K562 (cell line): ENCODE results near the gene ACOT7. TPM values are rescaled to one million over a fixed set of nuclear protein-coding genes. Genes with fewer than 3 reads are reported as not detected.
A peak's percentile ranks its signal among the peaks of the same experiment; 100 is the strongest.

Source experiments
- ARID3B ChIP-seq: fragments of 250-450 bp; sonication (Bioruptor Pico); IDR thresholded peaks from 2 replicates; pipeline ENCODE4 v1.4.0; 2020; ENCODE audit warnings: borderline replicate concordance
- CTBP1 ChIP-seq: fragments of 450-650 bp; IDR thresholded peaks from 2 replicates; pipeline ENCODE4 v1.6.1; 2016; ENCODE audit warnings: borderline replicate concordance
- CTCF ChIP-seq, 3 experiments: IDR thresholded peaks in 2 of 3; conservative IDR thresholded peaks in 1 of 3; 2 replicates each; pipeline ENCODE4 v1.5.1; 2011 to 2012; ENCODE audit warnings: low read length in 3 of 3, mild to moderate bottlenecking in 3 of 3, control low read depth in 2 of 3, improper control_type of control experiment in 1 of 3, inconsistent platforms in 1 of 3, low read depth in 1 of 3, mixed read lengths in 1 of 3, moderate library complexity in 1 of 3; ENCODE audit not compliant: insufficient read depth in 2 of 3
- DEAF1 ChIP-seq: fragments of 450-650 bp; formaldehyde crosslinking; IDR thresholded peaks from 2 replicates; pipeline ENCODE4 v1.4.0; 2020; ENCODE audit warnings: mild to moderate bottlenecking, moderate library complexity
- ETV5 ChIP-seq: sonication (generic); formaldehyde crosslinking; IDR thresholded peaks from 2 replicates; pipeline ENCODE4 v1.4.0; 2020; ENCODE audit warnings: low read depth, mild to moderate bottlenecking, missing genetic modification reagents
- GTF2F1 ChIP-seq: IDR thresholded peaks from 2 replicates; pipeline ENCODE4 v1.6.1; 2011; ENCODE audit warnings: low read depth, low read length, improper control_type of control experiment
- HNRNPL ChIP-seq: fragments of 200-400 bp; formaldehyde crosslinking; IDR thresholded peaks from 2 replicates; pipeline ENCODE4 v1.6.1; 2017; ENCODE audit warnings: low read depth, mild to moderate bottlenecking, low read length
- JUNB ChIP-seq: fragments of 450-650 bp; formaldehyde crosslinking; conservative IDR thresholded peaks from 2 replicates; pipeline ENCODE4 v1.4.0; 2020; ENCODE audit warnings: mild to moderate bottlenecking
- NRF1 ChIP-seq, 2 experiments: fragments of 450-650 bp; IDR thresholded peaks in 1 of 2; conservative IDR thresholded peaks in 1 of 2; 2 replicates each; pipeline ENCODE4 v1.6.1; 2014; ENCODE audit warnings: mild to moderate bottlenecking in 2 of 2
- POU5F1 ChIP-seq: fragments of 150-350 bp; IDR thresholded peaks from 2 replicates; pipeline ENCODE4 v1.6.1; 2014; ENCODE audit warnings: borderline replicate concordance, low read length, low read depth, mild to moderate bottlenecking; ENCODE audit not compliant: partially characterized antibody
- RB1 ChIP-seq: fragments of 450-650 bp; IDR thresholded peaks from 2 replicates; pipeline ENCODE4 v1.6.1; 2017; ENCODE audit warnings: low read depth, mild to moderate bottlenecking
- SRF ChIP-seq, 2 experiments: fragments of 250-450, 450-650 bp in 1 of 2; sonication (Bioruptor Pico) in 1 of 2; sonication (generic) in 1 of 2; formaldehyde crosslinking; IDR thresholded peaks; 2 replicates each; pipeline versions ENCODE4 v1.5.0 to v1.5.1; 2020 to 2022; ENCODE audit warnings: mild to moderate bottlenecking in 1 of 2, missing genetic modification reagents in 1 of 2
- YY1 ChIP-seq, 3 experiments: IDR thresholded peaks; 2 replicates each; pipeline ENCODE4 v1.6.1; 2011; ENCODE audit warnings: low read length in 2 of 3, mild to moderate bottlenecking in 2 of 3, moderate library complexity in 2 of 3, borderline replicate concordance in 1 of 3, control low read depth in 1 of 3, low read depth in 1 of 3; ENCODE audit not compliant: insufficient read depth in 3 of 3, insufficient replicate concordance in 2 of 3, control insufficient read depth in 1 of 3, insufficient read length in 1 of 3; ENCODE audit errors: extremely low read depth in 1 of 3
- ZBTB7A ChIP-seq: IDR thresholded peaks from 2 replicates; pipeline ENCODE4 v1.6.1; 2011; ENCODE audit warnings: low read depth, mild to moderate bottlenecking, low read length, moderate library complexity, borderline replicate concordance; ENCODE audit not compliant: control insufficient read depth
- ZC3H4 ChIP-seq: sonication (generic); formaldehyde crosslinking; IDR thresholded peaks from 2 replicates; pipeline ENCODE4 v1.9.0; 2021; ENCODE audit warnings: missing genetic modification reagents, borderline replicate concordance
- polyA plus RNA-seq, 8 experiments: library from polyadenylated mRNA; depleted of rRNA in 4 of 8; stranded (reverse) in 5 of 8; unstranded in 3 of 8; fragments of >200 nt; fragmentation: Nextera tagmentation in 2 of 8; fragmentation: Illumina TruSeq in 1 of 8; extraction: Ambion mirVana in 2 of 8; extraction: Trizol in 1 of 8; gene quantifications; 2 replicates each; pipeline versions ENCODE4 v1.2.1 to v1.2.3, GENCODE V29; 2011 to 2014; ENCODE audit warnings: inconsistent platforms in 1 of 8, missing spikeins in 1 of 8
- total RNA-seq, 7 experiments: library from RNA; depleted of rRNA in 6 of 7; stranded (reverse); fragments of >200 nt in 6 of 7; fragmentation: Illumina TruSeq in 2 of 7; extraction: Trizol in 2 of 7; gene quantifications; 2 replicates each; pipeline versions ENCODE4 v1.2.1 to v1.2.3, GENCODE V29; 2011 to 2021; ENCODE audit warnings: low replicate concordance in 1 of 7

The ACOT7 gene
- total and polyA plus RNA-seq, 9 of the 15 experiments (the other 6 are each of a cell fraction or from before 2014, with no cell fraction given) = 7.0 to 92.6 (median 37.2) TPM

GRCh38 chr1:6246497-6247467 is 146.8 kb downstream of the ACOT7 start (continued):
- TF ChIP-seq GTF2F1 = 0 out of 2 replicates have a peak, but pooled peaks have one; percentile 45
- TF ChIP-seq POU5F1 = no peak
- TF ChIP-seq ARID3B (CRISPR knock-in tag) = no peak
- TF ChIP-seq DEAF1 (CRISPR knock-in tag) = peak; percentile 96
- TF ChIP-seq CTBP1 = peak; percentile 26; the same call in 1 of the 2 replicates
- TF ChIP-seq SRF (CRISPR knock-in tag; IDR thresholded peaks at IDR 0.05) = peak in 1 of 2 experiments; percentile 79; a peak in 1 of 4 replicates
- TF ChIP-seq JUNB (CRISPR knock-in tag) = no peak
- TF ChIP-seq NRF1 (conservative IDR thresholded peaks at IDR 0.05 in 1 of 2, IDR thresholded peaks at IDR 0.05 in 1 of 2) = 0 out of 4 replicates have a peak, but pooled peaks of 1 of the 2 experiments have one; percentile 6
- TF ChIP-seq RB1 = peak; percentile 91
- peak; percentile 93 to 97 (median 97) for TF ChIP-seq CTCF (IDR thresholded peaks at IDR 0.05 in 2 of 3, conservative IDR thresholded peaks at IDR 0.05 in 1 of 3; ENCODE audit: insufficient read depth in 2 of 3, low read depth in 1 of 3, low read length in 3 of 3)
- TF ChIP-seq ZC3H4 (CRISPR knock-in tag) = no peak
- no peak for TF ChIP-seq HNRNPL
- peak; percentile 65; the same call in 1 of the 2 replicates for TF ChIP-seq ETV5 (CRISPR knock-in tag)
- TF ChIP-seq ZBTB7A = peak; percentile 82; the same call in 1 of the 2 replicates
- peak in 1 of 3 experiments; percentile 58 for TF ChIP-seq YY1 (IDR thresholded peaks at IDR 0.05; ENCODE audit: borderline replicate concordance in 1 of 3, control insufficient read depth in 1 of 3, extremely low read depth in 1 of 3, insufficient read depth in 3 of 3, insufficient read length in 1 of 3, insufficient replicate concordance in 2 of 3, low read depth in 1 of 3, low read length in 2 of 3)
